Suprapubic skin (tissue), 4 donors: ENCODE results near the gene COL5A1.

ENCODE experiments used
- EP300 ChIP-seq: sonication (generic); formaldehyde crosslinking; IDR thresholded peaks from one replicate; pipeline ENCODE4 v1.6.1; 2017; ENCODE audit warnings: antibody characterized with exemption
- POLR2A ChIP-seq, 2 donors: fragments of 450-650 bp; IDR thresholded peaks; one replicate each; pipeline ENCODE4 v1.6.1; 2017; ENCODE audit warnings: antibody characterized with exemption in 2 of 2, mild to moderate bottlenecking in 2 of 2, moderate library complexity in 2 of 2
- POLR2AphosphoS5 ChIP-seq, 3 donors: sonication (generic); formaldehyde crosslinking; IDR thresholded peaks; one replicate each; pipeline ENCODE4 v1.6.1; 2017; ENCODE audit warnings: antibody characterized with exemption in 3 of 3
- TF ChIP-seq, protein P1 (sequence below), 2 donors: fragments of 200-600 bp in 1 of 2; fragments of 450-650 bp in 1 of 2; sonication (generic) in 1 of 2; IDR thresholded peaks; one replicate each; pipeline ENCODE4 v1.5.1; 2016 to 2019; ENCODE audit warnings: antibody characterized with exemption in 2 of 2, mild to moderate bottlenecking in 1 of 2, moderate library complexity in 1 of 2

DNA sequence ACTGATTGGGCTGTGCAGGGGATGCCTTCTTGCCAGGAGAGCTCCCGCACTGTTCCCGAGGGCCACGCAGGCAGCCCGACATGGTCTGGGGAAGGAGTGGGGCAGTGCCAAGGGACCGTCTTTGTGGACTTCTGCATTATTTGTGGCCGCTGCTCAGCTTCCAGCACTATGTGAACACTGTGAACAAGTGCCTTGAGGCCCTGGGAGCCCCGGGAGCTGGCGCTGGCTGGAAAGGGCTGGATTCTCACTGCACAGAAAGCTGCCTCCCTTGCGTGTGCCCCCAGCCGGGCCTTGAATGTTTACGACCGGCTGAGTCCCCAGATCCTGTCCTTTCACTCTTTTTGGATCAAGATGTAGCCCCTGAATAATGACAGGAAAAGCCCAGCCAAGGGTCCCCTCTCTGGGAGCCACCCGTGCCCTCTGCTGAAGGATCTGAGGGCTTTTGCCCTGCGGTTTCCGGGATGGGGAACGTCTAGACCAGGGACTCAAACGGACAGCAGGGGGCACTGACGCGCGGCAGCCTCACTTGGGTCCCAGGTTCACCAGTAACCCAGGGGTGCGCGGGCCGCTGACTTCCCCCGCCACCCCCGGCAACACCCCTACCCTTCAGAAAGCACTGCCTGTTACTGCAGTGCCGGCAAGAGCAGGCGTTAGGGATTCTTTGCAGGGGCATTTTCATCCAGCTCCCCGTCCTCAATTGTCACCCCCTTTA lies 140.1 kb downstream of the COL5A1 start:
- TF ChIP-seq, protein P1, sequence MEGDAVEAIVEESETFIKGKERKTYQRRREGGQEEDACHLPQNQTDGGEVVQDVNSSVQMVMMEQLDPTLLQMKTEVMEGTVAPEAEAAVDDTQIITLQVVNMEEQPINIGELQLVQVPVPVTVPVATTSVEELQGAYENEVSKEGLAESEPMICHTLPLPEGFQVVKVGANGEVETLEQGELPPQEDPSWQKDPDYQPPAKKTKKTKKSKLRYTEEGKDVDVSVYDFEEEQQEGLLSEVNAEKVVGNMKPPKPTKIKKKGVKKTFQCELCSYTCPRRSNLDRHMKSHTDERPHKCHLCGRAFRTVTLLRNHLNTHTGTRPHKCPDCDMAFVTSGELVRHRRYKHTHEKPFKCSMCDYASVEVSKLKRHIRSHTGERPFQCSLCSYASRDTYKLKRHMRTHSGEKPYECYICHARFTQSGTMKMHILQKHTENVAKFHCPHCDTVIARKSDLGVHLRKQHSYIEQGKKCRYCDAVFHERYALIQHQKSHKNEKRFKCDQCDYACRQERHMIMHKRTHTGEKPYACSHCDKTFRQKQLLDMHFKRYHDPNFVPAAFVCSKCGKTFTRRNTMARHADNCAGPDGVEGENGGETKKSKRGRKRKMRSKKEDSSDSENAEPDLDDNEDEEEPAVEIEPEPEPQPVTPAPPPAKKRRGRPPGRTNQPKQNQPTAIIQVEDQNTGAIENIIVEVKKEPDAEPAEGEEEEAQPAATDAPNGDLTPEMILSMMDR (IDR thresholded peaks at IDR 0.05), result peak in 1 of 2 donors; percentile 9
- TF ChIP-seq POLR2A (IDR thresholded peaks at IDR 0.05) (no peak), EP300 (no peak), POLR2AphosphoS5 (IDR thresholded peaks at IDR 0.05) (no peak)
